ENCODE data around the gene AURKB. TPM values are rescaled to one million over a fixed set of nuclear protein-coding genes. Genes with fewer than 3 reads are reported as not detected.

The AURKB gene
- total and polyA plus RNA-seq, 10 of the 15 experiments (the other 5 are each of a cell fraction or from before 2014, with no cell fraction given), result 52.7 to 209 (median 128) TPM

DNA sequence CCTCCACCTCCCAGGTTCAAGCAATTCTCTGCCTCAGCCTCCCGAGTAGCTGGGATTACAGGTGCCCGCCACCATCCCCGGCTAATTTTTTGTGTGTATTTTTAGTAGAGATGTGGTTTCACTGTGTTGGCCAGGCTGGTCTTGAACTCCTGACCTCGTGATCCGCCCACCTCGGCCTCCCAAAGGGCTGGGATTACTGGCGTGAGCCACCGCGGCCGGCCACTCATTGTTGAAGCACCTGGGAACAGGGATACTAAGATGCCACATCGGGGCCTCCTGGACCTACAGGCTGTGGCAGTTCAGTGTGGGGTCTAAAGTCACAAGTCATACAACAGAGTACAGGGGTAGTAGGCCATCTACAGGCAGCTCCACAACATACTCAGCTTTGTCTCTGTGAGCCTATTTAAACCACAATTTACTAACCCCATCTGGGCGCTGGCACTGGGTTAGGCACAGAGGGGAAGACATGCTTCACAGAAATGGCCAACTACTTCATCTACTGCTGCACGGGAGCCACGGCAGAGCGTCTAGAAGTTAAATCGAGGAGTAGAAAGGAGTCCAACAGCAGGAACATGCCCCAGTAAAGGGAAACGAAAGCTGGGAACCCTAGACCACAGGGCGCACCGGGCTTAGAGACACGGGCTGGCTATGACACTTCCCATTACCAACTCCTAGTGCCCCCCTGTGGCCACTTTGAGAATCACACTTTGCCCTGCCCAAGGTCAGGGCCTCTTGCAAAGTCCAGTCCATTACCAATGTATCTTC is 51.9 kb downstream of the AURKB start (continued):
- TF ChIP-seq CUX1 (IDR thresholded peaks at IDR 0.05; ENCODE audit: insufficient replicate concordance, low read depth, low read length) (no peak), YY1 (IDR thresholded peaks at IDR 0.05; ENCODE audit: low read depth, low read length) (peak; percentile 55; the same call in 1 of the 2 replicates)
- TF ChIP-seq, protein P1, sequence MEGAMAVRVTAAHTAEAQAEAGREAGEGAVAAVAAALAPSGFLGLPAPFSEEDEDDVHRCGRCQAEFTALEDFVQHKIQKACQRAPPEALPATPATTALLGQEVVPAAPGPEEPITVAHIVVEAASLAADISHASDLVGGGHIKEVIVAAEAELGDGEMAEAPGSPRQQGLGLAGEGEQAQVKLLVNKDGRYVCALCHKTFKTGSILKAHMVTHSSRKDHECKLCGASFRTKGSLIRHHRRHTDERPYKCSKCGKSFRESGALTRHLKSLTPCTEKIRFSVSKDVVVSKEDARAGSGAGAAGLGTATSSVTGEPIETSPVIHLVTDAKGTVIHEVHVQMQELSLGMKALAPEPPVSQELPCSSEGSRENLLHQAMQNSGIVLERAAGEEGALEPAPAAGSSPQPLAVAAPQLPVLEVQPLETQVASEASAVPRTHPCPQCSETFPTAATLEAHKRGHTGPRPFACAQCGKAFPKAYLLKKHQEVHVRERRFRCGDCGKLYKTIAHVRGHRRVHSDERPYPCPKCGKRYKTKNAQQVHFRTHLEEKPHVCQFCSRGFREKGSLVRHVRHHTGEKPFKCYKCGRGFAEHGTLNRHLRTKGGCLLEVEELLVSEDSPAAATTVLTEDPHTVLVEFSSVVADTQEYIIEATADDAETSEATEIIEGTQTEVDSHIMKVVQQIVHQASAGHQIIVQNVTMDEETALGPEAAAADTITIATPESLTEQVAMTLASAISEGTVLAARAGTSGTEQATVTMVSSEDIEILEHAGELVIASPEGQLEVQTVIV (IDR thresholded peaks at IDR 0.05; ENCODE audit: borderline replicate concordance, partially characterized antibody), result no peak

All from GM12878 (cell line).